ENCODE measurements around the gene PLEK2. TPM values are rescaled to one million over a fixed set of nuclear protein-coding genes. Genes with fewer than 3 reads are reported as not detected.

The PLEK2 gene
- polyA plus RNA-seq, 1 donor from 2014 or later: not detected

GRCh38 chr14:67393689-67394088, 18.3 kb downstream of the PLEK2 start (continued):
- TF ChIP-seq CTCF (IDR thresholded peaks at IDR 0.05; ENCODE audit: poor library complexity, severe bottlenecking): no peak
- TF ChIP-seq MXI1 (conservative IDR thresholded peaks at IDR 0.05; ENCODE audit: poor library complexity, severe bottlenecking): no peak

DNA sequence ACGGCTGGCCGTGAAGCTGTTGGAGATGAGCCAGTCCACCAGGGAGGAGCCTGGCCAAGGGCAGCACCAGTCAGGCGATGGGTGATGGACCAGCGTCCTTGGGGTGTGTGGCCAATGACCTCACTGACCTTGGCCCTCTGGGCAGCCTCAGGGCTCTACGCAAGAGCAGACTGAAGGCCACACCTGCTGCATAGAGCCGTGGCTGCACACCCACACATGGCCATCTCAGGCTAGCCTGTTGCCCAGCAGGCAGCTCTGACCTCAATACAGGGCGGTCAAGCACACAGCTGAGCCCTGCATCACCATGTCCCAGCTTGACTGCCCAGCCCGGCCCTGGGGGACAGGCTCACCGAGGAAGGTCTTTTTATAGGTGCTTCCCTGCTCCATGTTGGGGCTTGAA, 19.2 kb downstream of the PLEK2 start:
- H3K4me2 ChIP-seq (ENCODE audit: low read length): no peak overlapping the region

More for the DNA sequence above, 19.2 kb downstream of the PLEK2 start:
- Histone ChIP-seq H3K9ac (ENCODE audit: low read length) (no peak overlapping the region), H3K4me3 (ENCODE audit: low read length) (no peak overlapping the region), H2AFZ (ENCODE audit: low read depth, low read length) (no peak overlapping the region), H3K36me3 (ENCODE audit: insufficient read depth, low read length) (no peaks in the 10 kb centered on the region), H3K9me3 (ENCODE audit: low read length) (no peaks in the 10 kb centered on the region), H3K27me3 (ENCODE audit: insufficient read depth, low read depth, low read length) (no peaks in the 10 kb centered on the region), H3K27ac (ENCODE audit: low read length) (no peak overlapping the region), H3F3A (ENCODE audit: insufficient read depth, low read length, poor library complexity, severe bottlenecking) (no peaks in the 10 kb centered on the region), H4K20me1 (ENCODE audit: insufficient read depth) (no peaks in the 10 kb centered on the region), H3K9me2 (ENCODE audit: insufficient read depth, low read length) (no peaks in the 10 kb centered on the region), H3K79me2 (replicated peaks; ENCODE audit: insufficient read depth, low read length) (no peaks in the 10 kb centered on the region)
- TF ChIP-seq EP300 (conservative IDR thresholded peaks at IDR 0.05; ENCODE audit: poor library complexity, severe bottlenecking) (no peak), POLR2AphosphoS5 (IDR thresholded peaks at IDR 0.05) (no peak), MXI1 (conservative IDR thresholded peaks at IDR 0.05; ENCODE audit: poor library complexity, severe bottlenecking) (no peak), CTCF (IDR thresholded peaks at IDR 0.05; ENCODE audit: poor library complexity, severe bottlenecking) (no peak), SMC3 (conservative IDR thresholded peaks at IDR 0.05; ENCODE audit: poor library complexity) (no peak), TAF1 (IDR thresholded peaks at IDR 0.05; ENCODE audit: low read depth) (no peak), RAD21 (conservative IDR thresholded peaks at IDR 0.05) (no peak), EZH2 (IDR thresholded peaks at IDR 0.05; ENCODE audit: borderline replicate concordance, insufficient read depth, low read length, poor library complexity, severe bottlenecking) (no peak), REST (IDR thresholded peaks at IDR 0.05; ENCODE audit: borderline replicate concordance) (no peak)
